Neural progenitor cell (in vitro differentiated cells): Measurements from ENCODE around the gene CRYGN. TPM values are rescaled to one million over a fixed set of nuclear protein-coding genes. Genes with fewer than 3 reads are reported as not detected.

Source experiments
- DNase-seq: peaks from one replicate; pipeline ENCODE4 v3.0.0-alpha.2; 2016; ENCODE audit warnings: low spot score
- H2AFZ ChIP-seq: fragments of 200-600 bp; sonication (generic); replicated peaks from 2 replicates; pipeline ENCODE4 v1.6.1; 2016; ENCODE audit warnings: antibody characterized with exemption
- H3F3A ChIP-seq: fragments of 200-600 bp; sonication (generic); 2 replicates; pipeline ENCODE4 v1.6.1; 2016; ENCODE audit warnings: antibody characterized with exemption, low read depth
- H3K27ac ChIP-seq: fragments of 200-600 bp; sonication (generic); 2 replicates; pipeline ENCODE4 v1.5.1; 2016; ENCODE audit warnings: mild to moderate bottlenecking
- H3K27me3 ChIP-seq: fragments of 200-600 bp; sonication (generic); 2 replicates; pipeline ENCODE4 v1.6.1; 2016; ENCODE audit warnings: mild to moderate bottlenecking, moderate library complexity
- H3K36me3 ChIP-seq: fragments of 200-600 bp; sonication (generic); 2 replicates; pipeline ENCODE4 v1.5.1; 2016
- H3K4me1 ChIP-seq: fragments of 200-600 bp; sonication (generic); 2 replicates; pipeline ENCODE4 v1.6.1; 2016; ENCODE audit warnings: mixed run types
- H3K4me2 ChIP-seq: fragments of 200-600 bp; sonication (generic); 2 replicates; pipeline ENCODE4 v1.6.1; 2016
- H3K4me3 ChIP-seq: fragments of 200-600 bp; sonication (generic); 2 replicates; pipeline ENCODE4 v1.5.1; 2016
- H3K79me2 ChIP-seq: fragments of 200-600 bp; sonication (generic); 2 replicates; pipeline ENCODE4 v1.6.1; 2016; ENCODE audit warnings: low read depth
- H3K9ac ChIP-seq: fragments of 200-600 bp; sonication (generic); 2 replicates; pipeline ENCODE4 v1.6.1; 2016
- H3K9me3 ChIP-seq: fragments of 200-600 bp; sonication (generic); 2 replicates; pipeline ENCODE4 v1.5.1; 2016; ENCODE audit warnings: low read depth
- H4K20me1 ChIP-seq: fragments of 200-600 bp; sonication (generic); 2 replicates; pipeline ENCODE4 v1.6.1; 2016; ENCODE audit warnings: low read depth
- H3K27ac Mint-ChIP-seq: 3 replicates; pipeline ENCODE4 v1.8.0; 2021; ENCODE audit warnings: mixed read lengths
- H3K27me3 Mint-ChIP-seq: 2 replicates; pipeline ENCODE4 v1.8.0; 2022; ENCODE audit warnings: low read depth, mild to moderate bottlenecking, inconsistent platforms, moderate library complexity, mixed read lengths; ENCODE audit not compliant: insufficient read depth
- H3K36me3 Mint-ChIP-seq: 3 replicates; pipeline ENCODE4 v1.8.0; 2021; ENCODE audit warnings: mixed read lengths
- H3K4me1 Mint-ChIP-seq: 3 replicates; pipeline ENCODE4 v1.8.0; 2021; ENCODE audit warnings: mixed read lengths
- H3K4me3 Mint-ChIP-seq: 3 replicates; pipeline ENCODE4 v1.8.0; 2021; ENCODE audit warnings: mild to moderate bottlenecking, moderate library complexity, mixed read lengths
- H3K9me3 Mint-ChIP-seq: 3 replicates; pipeline ENCODE4 v1.8.0; 2020; ENCODE audit warnings: mixed read lengths
- EZH2 ChIP-seq: fragments of 200-600 bp; sonication (generic); IDR thresholded peaks from 2 replicates; pipeline ENCODE4 v1.6.1; 2017; ENCODE audit warnings: antibody characterized with exemption, mild to moderate bottlenecking, moderate library complexity
- EZH2phosphoT487 ChIP-seq: fragments of 200-600 bp; sonication (generic); IDR thresholded peaks from 2 replicates; pipeline ENCODE4 v1.6.1; 2017; ENCODE audit warnings: antibody characterized with exemption
- total RNA-seq: library from RNA; depleted of rRNA; stranded (reverse); fragments of >200 nt; gene quantifications from 2 replicates; pipeline ENCODE4 v1.2.3, GENCODE V29; 2015; ENCODE audit warnings: low replicate concordance
- TF ChIP-seq, protein P1 (sequence below): fragments of 200-600 bp; sonication (generic); IDR thresholded peaks from 2 replicates; pipeline ENCODE4 v1.5.1; 2017; ENCODE audit warnings: antibody characterized with exemption, mild to moderate bottlenecking

Gene CRYGN
- total RNA-seq, 1 donor from 2014 or later: not detected

DNA sequence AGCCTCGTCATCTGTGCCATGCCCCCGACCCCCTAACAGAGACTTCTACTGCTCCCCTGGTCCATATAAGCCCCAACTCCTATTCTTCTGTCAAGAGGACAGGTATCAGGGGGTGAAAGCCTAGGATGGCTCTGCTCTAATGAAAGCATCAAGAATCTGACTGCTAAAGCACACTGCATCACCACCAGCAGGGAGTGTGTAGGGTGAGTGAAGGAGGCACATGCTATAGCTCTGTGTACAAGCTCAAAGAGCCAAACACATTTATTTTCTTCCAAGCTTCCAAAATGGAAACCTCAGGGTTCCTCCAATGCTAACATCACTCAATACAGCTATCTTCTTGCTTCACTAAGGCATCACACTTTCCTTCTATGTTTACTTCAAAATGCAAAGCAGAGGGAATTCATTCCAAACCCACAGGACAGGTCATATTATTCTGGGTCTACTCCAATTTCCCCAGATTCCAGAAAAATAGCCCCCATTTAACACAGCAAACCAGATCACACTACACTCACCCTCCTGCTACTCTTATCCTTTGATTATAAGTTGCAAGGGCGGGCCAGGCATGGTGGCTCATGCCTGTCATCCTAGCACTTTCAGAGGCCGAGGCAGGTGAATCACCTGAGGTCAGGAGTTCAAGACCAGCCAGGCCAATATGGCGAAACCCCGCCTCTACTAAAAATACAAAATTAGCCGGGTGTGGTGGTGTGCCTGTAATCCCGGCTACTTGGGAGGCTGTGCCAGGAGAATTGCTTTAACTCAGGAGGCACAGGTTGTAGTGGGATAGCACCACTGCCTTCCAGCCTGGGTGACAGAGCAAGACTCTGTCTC, 43.2 kb upstream of the CRYGN start:
- Histone ChIP-seq H3F3A (no peaks in the 10 kb centered on the region), H3K36me3 (peaks cover 10% of the 10 kb centered on the region), H3K9me3 (no peaks in the 10 kb centered on the region), H3K4me2 (no peak overlapping the region), H3K27me3 (no peaks in the 10 kb centered on the region), H4K20me1 (peaks cover 40% of the 10 kb centered on the region), H3K4me3 (no peak overlapping the region), H3K4me1 (no peaks in the 10 kb centered on the region), H3K9ac (no peak overlapping the region), H2AFZ (no peak overlapping the region), H3K27ac (peak overlapping the region; percentile 10), H3K79me2 (peaks cover 63% of the 10 kb centered on the region)
- no peak overlapping the region for H3K4me3 Mint-ChIP-seq
- H3K4me1 Mint-ChIP-seq: no peaks in the 10 kb centered on the region
- peaks cover 31% of the 10 kb centered on the region for H3K36me3 Mint-ChIP-seq
- no peaks in the 10 kb centered on the region for H3K27me3 Mint-ChIP-seq
- DNase-seq: no peak
- H3K27ac Mint-ChIP-seq: no peak overlapping the region
- no peaks in the 10 kb centered on the region for H3K9me3 Mint-ChIP-seq
- TF ChIP-seq EZH2: no peak
- TF ChIP-seq EZH2phosphoT487: no peak
- TF ChIP-seq, protein P1, sequence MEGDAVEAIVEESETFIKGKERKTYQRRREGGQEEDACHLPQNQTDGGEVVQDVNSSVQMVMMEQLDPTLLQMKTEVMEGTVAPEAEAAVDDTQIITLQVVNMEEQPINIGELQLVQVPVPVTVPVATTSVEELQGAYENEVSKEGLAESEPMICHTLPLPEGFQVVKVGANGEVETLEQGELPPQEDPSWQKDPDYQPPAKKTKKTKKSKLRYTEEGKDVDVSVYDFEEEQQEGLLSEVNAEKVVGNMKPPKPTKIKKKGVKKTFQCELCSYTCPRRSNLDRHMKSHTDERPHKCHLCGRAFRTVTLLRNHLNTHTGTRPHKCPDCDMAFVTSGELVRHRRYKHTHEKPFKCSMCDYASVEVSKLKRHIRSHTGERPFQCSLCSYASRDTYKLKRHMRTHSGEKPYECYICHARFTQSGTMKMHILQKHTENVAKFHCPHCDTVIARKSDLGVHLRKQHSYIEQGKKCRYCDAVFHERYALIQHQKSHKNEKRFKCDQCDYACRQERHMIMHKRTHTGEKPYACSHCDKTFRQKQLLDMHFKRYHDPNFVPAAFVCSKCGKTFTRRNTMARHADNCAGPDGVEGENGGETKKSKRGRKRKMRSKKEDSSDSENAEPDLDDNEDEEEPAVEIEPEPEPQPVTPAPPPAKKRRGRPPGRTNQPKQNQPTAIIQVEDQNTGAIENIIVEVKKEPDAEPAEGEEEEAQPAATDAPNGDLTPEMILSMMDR: no peak

DNA sequence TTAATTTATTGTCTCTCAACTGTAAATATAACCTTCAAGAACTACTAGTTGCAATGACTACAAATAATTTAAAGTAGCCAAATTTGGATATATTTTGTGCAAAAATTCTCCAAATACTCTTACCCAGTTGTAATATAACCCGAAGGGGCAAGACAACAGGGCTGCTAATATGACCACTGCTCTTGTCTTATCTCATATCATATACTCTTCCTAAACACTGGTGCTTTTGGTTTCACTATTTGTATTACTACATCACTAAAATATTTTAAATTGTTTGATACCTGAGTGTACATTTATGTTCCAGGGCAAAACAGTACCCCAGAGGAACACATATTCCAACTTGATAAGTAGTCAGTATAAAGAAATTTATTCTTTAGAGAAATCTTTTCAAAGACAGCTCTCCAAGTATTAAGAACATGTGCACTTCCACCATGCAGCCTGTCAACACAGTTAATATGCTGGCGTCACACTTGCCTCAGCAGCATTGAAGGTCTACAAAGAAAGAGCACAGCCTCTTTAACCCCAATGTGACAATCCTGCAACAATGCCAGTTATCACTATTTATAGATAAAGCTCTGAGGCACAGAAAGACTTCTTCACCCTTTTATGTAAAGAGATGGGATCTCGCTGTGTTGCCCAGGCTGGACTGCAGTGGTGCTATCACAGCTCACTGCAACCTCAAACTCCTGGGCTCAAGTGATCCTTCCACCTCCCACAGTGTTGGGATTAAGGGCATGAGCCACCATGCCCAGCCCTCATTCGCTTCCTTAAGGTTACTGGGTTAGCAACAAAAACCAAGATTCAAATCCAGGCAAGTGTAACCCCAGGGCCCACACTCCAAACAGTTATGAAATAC, 41.9 kb upstream of the CRYGN start:
- Histone ChIP-seq H3K9ac (no peak overlapping the region), H3K27me3 (no peaks in the 10 kb centered on the region), H3K79me2 (peaks cover 63% of the 10 kb centered on the region), H4K20me1 (peaks cover 45% of the 10 kb centered on the region), H3K9me3 (no peaks in the 10 kb centered on the region), H3K4me3 (no peak overlapping the region), H3K4me2 (no peak overlapping the region), H3K4me1 (no peaks in the 10 kb centered on the region), H3F3A (no peaks in the 10 kb centered on the region), H3K36me3 (peaks cover 6% of the 10 kb centered on the region), H2AFZ (no peak overlapping the region), H3K27ac (no peak overlapping the region)
- TF ChIP-seq, protein P1: no peak
- TF ChIP-seq EZH2 (no peak), EZH2phosphoT487 (no peak)
- Mint-ChIP-seq H3K27ac (no peak overlapping the region), H3K36me3 (peaks cover 24% of the 10 kb centered on the region), H3K4me1 (no peaks in the 10 kb centered on the region), H3K9me3 (no peaks in the 10 kb centered on the region), H3K27me3 (no peaks in the 10 kb centered on the region), H3K4me3 (no peak overlapping the region)
- no peak for DNase-seq

DNA sequence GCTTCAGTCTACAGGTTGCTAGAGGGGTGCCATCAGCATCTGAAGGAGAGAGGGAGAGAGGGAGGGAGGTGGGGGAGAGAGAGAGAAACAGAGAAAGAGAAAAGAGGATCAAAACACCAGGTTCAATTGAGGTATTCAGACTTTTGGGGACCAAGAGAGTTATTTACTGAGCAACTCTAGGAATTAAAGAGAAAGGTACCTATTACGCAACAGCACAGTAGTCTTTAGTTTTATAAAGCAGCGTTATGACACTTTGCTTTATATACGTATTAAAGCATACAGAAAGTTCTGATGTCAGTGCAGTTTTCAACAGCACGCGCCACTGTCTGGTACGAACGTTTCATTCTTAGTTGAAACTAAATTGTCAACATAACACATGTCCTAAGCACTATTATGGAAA, 37.9 kb upstream of the CRYGN start:
- Histone ChIP-seq H3K27me3 (no peaks in the 10 kb centered on the region), H2AFZ (no peak overlapping the region), H3F3A (no peaks in the 10 kb centered on the region), H3K79me2 (peaks cover 75% of the 10 kb centered on the region), H3K4me1 (no peaks in the 10 kb centered on the region), H3K36me3 (peaks cover 11% of the 10 kb centered on the region), H3K27ac (no peak overlapping the region), H3K9me3 (no peaks in the 10 kb centered on the region), H3K9ac (no peak overlapping the region), H3K4me3 (no peak overlapping the region), H3K4me2 (no peak overlapping the region), H4K20me1 (peaks cover 34% of the 10 kb centered on the region)
- no peaks in the 10 kb centered on the region for H3K9me3 Mint-ChIP-seq
- TF ChIP-seq, protein P1: no peak
- TF ChIP-seq EZH2: no peak
- no peak for TF ChIP-seq EZH2phosphoT487
- H3K36me3 Mint-ChIP-seq: peaks cover 19% of the 10 kb centered on the region
- H3K27ac Mint-ChIP-seq: no peak overlapping the region
- H3K4me1 Mint-ChIP-seq: peaks cover 5% of the 10 kb centered on the region
- DNase-seq: no peak
- H3K4me3 Mint-ChIP-seq: no peak overlapping the region
- H3K27me3 Mint-ChIP-seq: no peaks in the 10 kb centered on the region
